Kidney capillary endothelial cell (primary cell): ENCODE results near the gene TRIM10.
"Not testable (repeated sequence)": the region's sequence is repeated elsewhere in the genome, so short reads cannot be mapped to it uniquely, and the experiment has no call there.

ENCODE experiments used
- DNase-seq: peaks from one replicate; pipeline ENCODE4 v3.0.0-alpha.2; 2018; ENCODE audit warnings: low spot score

Gene TRIM10

DNA sequence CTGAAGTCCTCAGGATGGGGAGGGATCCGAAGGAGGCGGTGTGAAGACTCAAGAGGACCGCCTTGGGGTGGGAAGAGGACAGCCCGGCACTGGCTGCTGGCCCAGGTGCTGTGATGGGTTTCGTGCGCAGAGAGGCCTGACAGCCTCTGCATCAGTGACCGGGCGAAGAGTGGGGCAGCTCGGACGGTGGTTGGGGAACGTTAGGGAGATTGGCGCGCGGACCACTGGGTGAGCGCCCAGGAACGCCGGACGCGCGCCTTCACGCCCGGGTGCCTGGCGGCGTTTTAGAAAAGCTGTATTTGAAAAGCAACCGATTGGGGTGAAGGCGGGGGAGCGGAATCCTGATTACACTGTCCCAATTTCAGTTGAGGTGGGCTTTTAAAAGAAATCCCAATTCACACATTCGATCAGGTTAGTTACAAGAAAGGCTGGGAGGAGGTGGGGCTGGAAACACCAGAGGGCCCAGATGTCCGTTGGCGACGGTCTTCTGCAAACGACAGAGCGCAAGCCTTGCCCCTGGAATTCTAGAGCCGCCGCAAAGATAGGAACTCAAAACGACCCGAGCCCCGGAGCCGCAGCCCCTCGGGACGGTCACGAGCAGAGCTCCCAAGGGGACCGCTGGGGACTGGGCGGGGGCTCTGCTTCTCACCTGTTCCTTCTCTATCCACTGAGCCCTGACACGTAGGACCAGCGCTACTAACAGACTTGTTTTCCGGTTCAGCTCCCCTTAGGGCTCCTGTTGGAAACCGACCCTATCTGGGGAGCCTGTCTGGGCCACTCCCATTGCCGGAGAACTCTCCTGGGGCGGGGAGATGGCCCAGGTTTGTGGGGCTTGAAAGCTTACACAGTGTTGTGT, 33.5 kb downstream of the TRIM10 start:
- no peak for DNase-seq

DNA sequence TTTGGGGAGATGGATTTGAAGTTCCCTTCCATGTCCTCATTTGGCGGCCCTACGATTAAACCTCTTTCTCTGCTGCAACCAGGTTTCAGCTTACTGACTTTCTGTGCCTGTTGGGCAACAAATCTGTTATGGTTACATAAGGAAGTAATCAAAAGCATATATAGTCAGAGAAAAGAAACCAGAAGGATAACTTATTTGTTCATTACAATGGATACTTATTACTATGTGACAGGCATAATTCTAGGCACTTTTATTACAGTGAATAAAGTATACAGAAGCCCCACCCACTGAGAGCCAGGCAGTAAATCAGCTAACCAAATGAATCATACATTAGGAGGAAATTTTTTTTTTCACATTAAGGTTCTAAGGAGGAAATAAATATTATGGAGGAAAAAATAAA, 38.5 kb downstream of the TRIM10 start:
- no peak for DNase-seq

DNA sequence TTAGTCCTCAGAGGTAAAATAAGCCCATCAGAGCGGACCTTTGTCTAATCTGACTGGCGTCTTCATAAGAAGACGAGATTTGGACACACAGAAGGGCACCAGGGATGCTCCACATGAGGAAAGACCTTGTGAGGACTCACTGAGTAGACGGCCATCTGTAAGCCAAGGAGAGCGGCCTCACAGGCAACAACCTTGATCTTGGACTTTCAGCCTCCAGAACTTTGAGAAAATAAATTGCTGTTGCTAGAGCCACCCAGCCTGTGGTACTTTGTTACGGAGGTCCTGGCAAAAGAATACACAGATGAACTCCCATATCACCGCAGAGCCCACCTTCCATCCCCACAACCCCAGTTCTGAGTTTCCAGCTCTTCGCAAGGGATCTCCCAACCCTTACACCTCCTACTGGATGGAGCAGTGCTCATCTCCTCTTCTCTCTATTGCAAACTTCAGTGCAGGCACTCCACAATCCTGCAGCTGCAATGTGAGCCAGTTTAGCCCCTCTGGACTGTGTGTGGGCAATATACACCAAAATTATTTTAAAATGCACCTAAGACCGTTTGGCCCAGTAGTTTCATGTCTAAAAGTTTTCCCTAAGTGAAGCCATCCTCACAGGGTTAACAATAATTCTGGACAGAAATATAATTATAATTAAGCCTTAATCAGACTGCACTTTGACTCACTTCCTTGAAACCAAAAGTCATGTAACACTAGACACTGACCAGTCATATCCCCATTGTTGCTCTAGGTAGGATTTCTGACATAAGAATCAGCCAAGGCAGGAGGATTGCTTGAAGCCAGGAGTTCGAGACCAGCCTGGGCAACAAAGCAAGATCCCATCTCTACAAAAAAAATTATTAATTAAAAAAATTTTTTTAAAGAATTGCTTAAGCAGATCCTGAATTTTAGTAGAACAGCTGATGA, 39.3 kb downstream of the TRIM10 start:
- DNase-seq = no peak

DNA sequence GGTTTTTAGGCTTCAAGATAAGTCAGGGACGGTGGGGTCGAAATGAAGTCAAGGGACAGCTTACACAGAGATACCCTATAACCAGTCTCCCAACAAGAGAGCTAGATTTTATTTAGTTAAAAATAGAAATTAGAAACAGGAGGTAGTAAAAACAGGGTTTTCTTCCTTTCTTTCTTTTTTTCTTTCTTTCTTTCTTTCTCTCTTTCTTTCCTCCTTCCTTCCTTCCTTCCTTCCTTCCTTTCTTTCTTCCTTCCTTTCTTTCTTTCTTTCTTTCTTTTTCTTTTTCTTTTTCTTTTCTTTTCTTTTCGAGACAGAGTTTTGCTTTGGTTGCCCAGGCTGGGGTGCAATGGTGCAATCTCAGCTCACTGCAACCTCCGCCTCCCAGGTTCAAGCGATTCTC, 42.3 kb downstream of the TRIM10 start:
- not testable (repeated sequence) for DNase-seq

DNA sequence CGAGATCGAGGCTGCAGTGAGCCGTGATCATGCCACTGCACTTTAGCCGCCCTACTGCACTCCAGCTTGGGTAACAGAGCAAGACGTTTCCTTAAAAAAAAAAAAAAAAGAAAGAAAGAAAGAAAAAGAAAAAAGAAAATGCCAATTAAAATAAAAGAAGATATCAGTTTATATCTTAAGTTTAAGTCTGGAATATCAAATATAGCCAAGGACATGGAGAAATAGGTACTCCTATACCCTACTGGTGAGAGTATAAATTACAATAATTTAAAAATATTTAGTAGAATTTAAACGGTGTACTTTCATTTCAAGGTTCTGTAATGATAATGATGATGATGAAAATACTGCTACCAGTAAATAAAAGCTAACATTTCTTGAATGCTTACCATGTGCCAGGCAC, 44.3 kb downstream of the TRIM10 start:
- no peak for DNase-seq

DNA sequence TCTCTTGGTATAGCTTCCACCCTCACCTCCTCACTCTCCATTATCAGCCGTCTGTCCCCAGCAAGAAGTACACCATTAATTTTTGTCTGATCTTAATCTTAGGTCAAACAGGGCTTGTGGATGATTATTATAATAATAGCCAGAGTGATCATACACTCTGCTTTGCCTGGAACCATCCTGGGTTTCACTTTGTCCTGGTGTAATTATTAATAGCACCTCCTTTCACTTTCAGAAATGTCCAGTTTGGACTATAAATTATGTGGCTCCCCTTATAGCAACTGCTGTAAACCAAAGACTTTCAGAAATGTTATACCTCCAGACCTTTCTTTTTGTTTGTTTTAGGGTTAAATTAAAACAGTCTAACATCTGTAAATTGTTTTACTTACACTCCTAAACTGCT, 47.2 kb downstream of the TRIM10 start:
- no peak for DNase-seq

DNA sequence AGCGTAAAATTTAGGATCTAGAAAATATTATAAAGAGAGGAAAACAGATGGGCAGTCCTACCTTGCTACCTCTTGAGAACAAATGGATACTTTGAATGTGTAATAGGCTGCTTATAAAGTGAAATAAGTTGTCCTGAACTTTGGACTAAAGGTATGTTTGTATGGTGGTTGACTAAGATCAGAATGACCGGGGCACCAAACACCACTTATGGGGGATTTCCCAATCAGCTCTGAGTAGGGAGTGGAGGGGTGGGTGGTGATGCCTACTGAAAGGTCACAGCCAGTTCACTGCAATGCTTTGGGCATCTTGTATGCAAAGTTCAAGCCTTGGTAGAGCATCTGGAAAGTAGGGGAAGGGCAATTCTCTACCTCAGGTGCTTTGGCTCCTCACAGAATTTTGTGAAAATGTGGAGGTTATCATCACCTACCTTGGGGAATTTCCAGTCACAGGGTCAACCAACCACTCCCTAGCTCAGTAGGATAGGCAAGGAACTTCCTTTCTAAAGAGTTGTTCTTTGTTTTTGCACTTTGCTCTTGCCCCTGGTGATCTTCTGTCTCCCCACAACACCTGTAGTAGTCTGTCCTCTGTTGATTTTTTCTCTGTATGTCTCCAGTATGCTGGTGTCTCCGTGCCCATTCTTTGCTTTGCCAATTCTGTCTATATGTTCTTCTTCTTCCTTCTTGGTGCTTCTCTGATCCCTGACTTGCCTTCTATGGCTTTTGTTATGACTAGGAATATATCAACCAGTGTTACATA, 47.8 kb downstream of the TRIM10 start, which contains the start of gene TRIM31:
TRIM31 (minus strand) TSS at position 88 of the 757 bp plus-strand sequence. CDS start 285 bp downstream, outside the sequence.
- DNase-seq = no peak

DNA sequence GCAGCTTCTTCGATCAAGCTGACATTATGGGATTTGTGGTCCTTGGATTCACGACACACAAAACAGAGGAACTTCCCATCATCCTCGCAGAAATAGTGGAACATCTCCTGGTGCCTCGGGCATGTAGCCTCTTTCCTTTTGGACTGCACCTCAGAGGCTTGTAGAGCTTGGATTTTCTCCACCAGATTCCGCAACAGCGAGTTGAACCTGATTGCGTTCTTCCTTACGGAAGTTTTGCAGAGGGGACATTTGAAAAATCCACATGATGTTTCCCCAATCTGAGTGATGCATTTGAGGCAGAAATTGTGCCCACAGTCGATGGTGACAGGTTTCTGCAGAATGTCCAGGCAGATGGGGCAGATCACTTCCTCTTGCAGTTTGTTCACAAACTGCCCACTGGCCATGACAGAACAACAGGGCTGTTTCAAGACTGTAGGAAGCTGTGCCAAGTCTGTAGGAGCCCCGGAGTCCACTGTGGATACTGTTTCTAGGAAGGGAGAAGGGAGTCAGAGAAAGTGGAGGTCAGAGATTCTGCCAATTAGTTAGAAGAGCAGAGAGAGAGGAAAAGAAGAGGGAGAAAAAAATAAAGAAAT, 48.5 kb downstream of the TRIM10 start:
- no peak for DNase-seq

DNA sequence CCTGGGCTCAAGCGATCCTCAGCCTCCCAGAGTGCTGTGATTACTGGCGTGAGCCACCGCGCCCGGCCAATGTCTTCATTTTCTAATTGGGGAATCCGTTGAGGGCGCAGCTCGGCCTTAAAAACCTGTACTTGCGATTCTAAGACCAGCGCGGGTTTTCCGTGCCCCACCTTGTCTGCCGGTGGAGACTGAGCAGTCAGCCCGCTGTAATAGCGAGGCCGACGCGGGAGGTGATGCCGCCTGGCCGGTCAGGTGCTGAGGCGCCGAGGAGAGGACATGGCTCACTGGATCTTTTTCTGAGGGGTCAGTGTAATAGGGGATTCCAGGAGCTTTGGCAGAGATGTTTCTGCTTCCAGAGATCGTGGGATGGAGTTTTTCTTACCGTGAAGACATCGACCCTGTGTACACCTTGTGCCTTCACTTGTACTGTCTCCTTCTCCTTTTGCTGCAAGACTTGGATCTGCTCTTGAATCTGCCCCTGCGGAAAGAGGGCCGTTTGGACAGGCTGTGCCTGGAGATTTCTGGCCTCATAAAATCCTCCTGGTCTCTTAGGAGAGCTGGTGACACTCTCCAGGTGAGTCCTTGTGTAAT, 49.6 kb downstream of the TRIM10 start:
- no peak for DNase-seq

DNA sequence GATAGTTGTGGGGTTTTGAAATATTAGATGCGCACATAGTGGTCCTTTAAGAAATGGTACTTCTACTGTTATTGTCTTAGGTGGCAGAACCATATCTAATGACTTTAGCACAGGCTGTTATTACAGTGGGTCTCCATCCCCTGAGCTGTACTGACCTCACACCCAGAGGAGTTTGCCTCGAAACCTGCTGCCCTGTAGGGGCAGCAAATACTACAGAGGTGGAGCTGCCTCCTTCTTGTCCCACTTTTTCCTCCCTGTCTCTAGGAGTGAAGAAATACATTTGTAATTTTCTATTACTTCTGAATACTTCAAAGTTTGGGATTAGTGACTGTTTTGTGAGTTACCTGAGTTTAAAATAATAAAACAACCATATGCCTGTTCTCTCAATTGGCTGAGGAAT, 56.4 kb downstream of the TRIM10 start:
- DNase-seq = no peak

DNA sequence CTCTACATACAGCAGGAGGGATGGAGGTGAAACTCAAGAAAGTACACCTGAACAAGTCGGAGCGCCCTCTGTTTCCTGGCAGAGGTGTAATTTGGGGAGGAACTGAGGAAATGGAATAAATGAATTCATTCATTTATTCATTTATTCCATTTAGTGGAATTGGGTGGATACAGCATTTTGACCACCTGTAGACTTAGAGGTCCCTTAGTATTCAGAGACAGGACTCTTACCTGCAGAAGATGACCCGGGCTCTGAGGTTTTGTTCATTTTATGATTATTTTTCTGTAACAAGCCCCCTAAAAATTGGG, 57.2 kb downstream of the TRIM10 start:
- DNase-seq = no peak

DNA sequence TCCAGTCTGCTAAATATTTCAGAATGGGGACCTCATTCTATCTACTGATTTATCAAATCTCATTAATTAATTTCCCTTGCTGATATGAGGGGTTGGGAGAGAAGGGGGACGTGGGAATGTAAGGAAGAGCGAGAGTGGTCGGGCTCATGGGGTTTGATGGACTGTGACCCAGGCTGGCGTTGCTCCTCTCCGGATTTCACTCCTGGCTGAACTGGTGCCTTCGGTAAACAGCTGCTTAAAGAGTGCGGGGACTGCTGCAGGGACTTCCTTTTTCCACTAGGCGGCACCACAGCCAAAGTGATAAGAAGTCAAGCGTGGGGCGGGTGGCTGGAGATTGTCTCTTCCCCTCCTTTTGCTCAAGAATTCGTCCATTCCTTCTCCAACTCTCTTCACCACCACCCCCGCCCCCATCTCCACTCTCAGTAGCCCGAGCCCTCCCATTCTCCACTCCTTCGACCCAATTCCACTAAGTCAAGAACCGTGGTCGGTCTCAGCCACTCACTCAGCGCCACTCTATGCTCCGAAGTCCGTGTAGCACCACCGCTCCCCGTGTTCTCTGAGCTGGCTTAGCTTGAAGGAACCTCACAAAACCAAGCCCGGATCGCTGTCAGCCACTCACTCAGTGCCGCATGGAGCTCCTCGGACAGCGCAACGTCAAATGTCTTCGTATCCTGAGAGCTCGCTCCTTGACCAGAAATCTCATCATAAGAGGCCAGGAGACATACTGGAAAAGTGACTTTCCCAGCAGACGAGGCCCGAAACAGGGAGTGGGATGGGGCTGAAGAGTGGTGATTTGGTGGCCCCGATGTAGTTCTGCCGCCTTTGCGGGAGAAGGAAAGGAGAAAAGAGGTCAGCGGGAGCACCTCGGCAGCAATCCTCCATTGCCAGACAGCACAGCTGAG, 57.8 kb downstream of the TRIM10 start:
- peak; percentile 73 for DNase-seq

DNA sequence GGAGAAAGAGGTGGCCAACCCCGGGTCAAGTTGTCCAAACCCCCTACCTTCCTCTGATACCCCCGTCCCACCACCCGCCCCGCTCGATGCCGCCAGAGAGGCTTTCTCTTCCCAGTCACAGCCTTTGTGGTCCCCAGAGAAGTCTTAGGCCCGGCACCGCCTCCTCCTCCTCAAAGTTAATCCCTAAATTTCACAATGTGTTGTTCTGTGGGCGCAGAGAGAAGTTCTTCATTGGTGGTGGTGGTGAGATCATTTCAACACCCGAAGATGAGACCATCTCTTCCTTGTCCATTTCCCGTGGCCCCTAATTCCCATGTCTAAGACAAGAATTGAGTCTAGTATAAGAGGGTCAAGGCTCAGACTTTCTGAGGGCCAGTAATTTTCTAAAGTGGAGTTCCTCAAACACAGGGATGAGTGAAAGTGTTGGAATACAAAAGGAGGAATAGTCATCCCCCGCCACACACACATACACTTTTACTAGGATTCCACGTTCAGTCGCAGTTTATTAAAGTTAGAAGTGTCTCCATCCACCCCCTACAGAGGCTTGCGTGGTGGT, 58.5 kb downstream of the TRIM10 start:
- DNase-seq = no peak
